Skin epidermis (tissue), 12 donors: Measurements from ENCODE around the gene CST9.
A peak's percentile ranks its signal among the peaks of the same experiment; 100 is the strongest.
"Not testable (repeated sequence)": the region's sequence is repeated elsewhere in the genome, so short reads cannot be mapped to it uniquely, and the experiment has no call there.

Experiments used
- H3K27ac ChIP-seq, 21 experiments: fragments of 200-600 bp; sonication (generic) in 11 of 21; one replicate each; pipeline ENCODE4 v1.5.0; 2020; ENCODE audit warnings: mild to moderate bottlenecking in 3 of 21, inconsistent platforms in 2 of 21, moderate library complexity in 2 of 21
- H3K4me3 ChIP-seq, 7 experiments: fragments of 200-600 bp; sonication (generic) in 2 of 7; one replicate each; pipeline ENCODE4 v1.5.0; 2020; ENCODE audit warnings: inconsistent platforms in 2 of 7, mild to moderate bottlenecking in 2 of 7, moderate library complexity in 1 of 7

Gene CST9

DNA sequence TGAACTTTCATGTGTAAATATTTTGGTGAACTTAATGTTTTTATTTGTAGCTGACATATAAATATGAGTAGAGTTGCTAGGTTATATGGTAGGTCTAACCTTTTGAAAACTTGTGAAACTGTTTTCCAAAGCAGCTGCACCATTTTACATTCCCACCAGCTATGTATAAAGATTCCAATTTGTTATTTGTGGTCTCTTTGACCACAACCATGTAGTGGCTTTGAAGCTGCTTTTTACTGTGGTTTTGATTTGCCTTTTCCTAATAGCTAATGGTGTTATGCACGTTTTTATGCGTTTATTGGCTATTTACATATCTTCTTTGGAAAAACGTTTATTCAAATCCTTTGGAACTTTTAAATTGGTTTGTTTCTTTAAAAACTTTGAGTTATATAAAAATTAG lies 21.8 kb upstream of the CST9 start:
- Histone ChIP-seq H3K27ac (no peak overlapping the region), H3K4me3 (no peak overlapping the region)

GRCh38 chr20:23626040-23626620 lies 20.4 kb upstream of the CST9 start:
- Histone ChIP-seq H3K27ac (no peak overlapping the region), H3K4me3 (no peak overlapping the region)

DNA sequence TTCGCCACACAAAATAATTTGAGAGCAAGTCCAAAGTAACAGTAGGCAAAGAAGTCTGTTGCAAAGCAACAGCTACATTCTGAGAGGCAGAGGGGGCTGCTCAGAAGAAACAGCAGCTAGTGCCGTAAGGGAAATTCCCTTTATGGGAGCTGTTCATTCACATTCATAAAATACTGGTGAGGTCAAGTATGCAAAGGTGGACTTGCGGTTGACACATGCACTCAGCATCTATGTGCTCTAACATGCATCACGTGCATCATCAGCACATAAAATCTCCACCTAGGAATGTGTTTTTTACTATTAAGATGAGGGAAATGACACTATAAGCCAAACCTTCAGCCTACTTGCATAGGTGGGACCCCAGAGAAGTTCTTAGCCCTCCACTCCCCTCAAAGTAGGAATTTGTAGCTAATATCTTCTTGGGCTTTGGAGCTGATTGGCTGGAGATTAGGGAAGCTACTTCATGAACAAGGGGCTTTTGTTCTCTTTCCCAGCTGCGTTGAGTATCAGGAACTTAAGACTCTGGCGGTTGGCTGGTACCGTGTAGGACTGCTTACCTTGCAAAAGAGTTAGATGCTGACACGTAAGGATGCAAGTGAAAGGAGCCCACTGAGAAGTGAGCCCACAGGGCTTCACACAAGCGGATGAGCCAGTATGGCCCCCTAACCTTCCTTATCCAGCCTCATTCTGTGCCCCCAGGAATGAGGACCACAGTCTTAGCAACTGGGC lies 19.7 kb upstream of the CST9 start:
- Histone ChIP-seq H3K4me3 (no peak overlapping the region), H3K27ac (no peak overlapping the region)

- Histone ChIP-seq H3K4me3 (no peak overlapping the region), H3K27ac (peak overlapping the region in 9 of 21 experiments; percentile 18 to 91 (median 62))
Measured at GRCh38 chr20:23624324-23624691, 18.6 kb upstream of the CST9 start.

DNA sequence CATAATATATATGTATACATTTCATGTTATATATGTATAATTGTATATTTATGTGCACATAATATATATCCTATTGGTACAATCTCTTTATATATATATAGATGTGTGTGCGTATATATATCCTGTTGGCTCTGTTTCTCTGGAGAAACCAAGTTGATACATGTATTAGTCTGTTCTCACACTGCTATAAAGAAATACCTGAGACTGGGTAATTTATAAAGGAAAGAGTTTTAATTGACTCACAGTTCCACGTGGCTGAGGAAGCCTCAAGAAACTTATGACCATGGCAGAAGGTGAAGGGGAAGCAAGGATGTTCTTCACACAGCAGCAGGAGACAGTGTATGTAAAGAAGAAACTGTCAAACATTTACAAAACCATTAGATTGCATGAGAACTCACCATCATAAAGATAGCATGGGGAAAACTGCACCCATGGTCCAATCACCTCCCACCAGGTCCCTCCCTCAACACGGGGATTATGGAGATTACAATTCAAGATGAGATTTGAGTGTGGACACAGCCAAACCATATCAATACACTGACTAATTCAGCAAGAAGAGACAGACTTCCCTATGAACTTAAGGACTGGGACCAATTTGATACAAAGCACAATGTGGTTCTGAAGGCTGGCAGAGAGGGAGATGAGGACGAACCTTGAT lies 18.1 kb upstream of the CST9 start:
- Histone ChIP-seq H3K27ac (peak overlapping the region in 13 of 21 experiments; percentile 11 to 91 (median 52)), H3K4me3 (no peak overlapping the region)

DNA sequence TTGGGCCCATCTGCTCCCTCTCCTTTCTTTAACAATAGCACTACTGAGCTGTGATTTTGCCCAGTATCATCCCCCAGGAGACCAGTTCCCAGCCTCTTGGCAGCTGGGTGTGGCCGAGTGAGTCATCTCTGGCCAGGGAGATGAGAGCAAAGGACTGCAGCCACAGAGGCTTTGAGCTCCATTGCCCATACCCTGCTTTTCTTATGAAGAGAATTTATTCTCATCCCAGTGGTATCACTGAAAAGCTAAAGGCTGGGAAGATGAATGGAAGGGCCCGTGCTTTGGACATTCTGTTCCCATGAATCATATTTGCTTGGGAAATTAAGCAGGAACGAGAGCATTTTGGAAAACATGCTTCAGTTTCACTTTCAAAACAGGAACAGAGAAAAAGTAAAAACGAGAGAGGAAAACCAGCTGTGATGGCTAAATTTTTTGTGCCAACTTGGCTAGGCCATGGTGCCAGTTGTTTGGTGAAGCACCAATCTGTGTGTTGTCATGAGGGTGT lies 17.2 kb upstream of the CST9 start:
- H3K4me3 ChIP-seq, result peak overlapping the region in 1 of 7 experiments; percentile 17
- H3K27ac ChIP-seq, result peak overlapping the region in 20 of 21 experiments; percentile 13 to 91 (median 61)

DNA sequence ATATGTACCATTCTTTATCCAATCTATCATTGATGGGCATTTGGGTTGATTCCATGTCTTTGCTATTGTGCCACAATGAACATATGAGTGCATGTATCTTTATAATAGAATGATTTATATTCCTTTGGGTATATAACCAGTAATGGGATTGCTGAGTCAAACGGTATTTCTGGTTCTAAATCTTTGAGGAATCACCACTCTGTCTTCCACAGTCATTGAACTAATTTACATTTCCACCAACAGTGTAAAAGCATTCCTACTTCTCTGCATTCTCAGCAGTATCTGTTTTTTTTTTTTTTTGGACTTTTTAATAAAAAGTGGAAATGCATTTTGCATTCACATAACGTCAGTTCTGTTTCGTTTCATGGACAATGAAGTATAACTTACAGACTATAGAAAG lies 16.7 kb upstream of the CST9 start:
- not testable (repeated sequence) for H3K4me3 ChIP-seq
- peak overlapping the region in 16 of 21 experiments; percentile 34 to 91 (median 61) for H3K27ac ChIP-seq

DNA sequence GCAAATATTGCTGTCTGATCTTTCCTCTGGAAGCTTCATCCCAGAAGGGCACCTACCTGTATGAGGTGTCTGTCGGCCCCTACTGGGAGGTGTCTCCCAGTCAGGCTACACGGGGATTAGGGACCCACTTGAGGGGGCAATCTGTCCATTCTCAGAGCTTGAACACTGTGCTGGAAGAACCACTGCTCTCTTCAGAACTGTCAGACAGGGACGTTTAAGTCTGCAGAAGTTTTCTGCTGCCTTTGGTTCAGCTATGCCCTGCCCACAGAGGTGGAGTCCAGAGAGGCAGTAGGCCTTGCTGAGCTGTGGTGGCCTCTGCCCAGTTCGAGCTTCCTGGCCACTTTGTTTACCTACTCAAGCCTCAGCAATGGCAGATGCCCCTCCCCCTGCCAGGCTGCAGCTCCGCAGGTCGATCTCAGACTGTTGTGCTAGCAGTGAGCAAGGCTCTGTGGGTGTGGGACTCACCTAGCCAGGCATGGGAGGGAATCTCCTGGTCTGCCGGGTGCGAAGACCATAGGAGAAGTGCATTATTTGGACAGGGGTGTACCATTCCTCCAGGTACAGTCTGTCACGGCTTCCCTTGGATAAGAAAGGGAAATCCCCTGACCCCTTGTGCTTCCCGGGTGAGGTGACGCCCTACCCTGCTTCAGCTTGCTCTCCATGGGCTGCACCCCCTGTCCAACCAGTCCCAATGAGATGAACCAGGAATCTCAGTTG lies 15.1 kb upstream of the CST9 start:
- H3K4me3 ChIP-seq, H3K27ac ChIP-seq: not testable (repeated sequence)

DNA sequence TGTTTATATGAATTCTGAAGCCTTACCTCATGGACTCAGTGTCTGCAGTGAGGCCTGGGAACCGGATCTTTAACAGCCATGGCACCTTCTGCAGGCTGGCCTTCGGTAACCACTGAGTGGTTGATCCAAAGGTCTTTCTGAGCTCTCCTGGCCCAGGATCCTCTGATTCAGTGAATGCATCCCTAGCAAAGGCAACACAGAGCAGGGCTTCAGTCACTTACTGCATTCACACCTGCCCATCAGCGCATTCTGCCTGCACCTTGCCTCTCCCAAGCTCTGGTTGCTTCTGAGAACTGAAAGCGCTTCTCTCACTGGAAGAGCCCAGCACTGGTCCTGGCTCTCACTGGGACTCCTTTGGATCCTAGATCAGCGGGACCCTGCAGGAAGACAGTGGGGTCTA lies 8.4 kb upstream of the CST9 start:
- H3K4me3 ChIP-seq, result no peak overlapping the region
- peak overlapping the region in 1 of 21 experiments; percentile 21 for H3K27ac ChIP-seq

GRCh38 chr20:23613676-23614075 lies 8.0 kb upstream of the CST9 start:
- Histone ChIP-seq H3K4me3 (no peak overlapping the region), H3K27ac (peak overlapping the region in 2 of 21 experiments; percentile 21 to 35)

GRCh38 chr20:23612396-23612795 lies 6.7 kb upstream of the CST9 start:
- Histone ChIP-seq H3K4me3 (no peak overlapping the region), H3K27ac (no peak overlapping the region)

- H3K27ac ChIP-seq, result no peak overlapping the region
- H3K4me3 ChIP-seq, result no peak overlapping the region
Measured at GRCh38 chr20:23609486-23610109, 3.9 kb upstream of the CST9 start.

GRCh38 chr20:23608251-23608846 lies 2.6 kb upstream of the CST9 start:
- H3K4me3 ChIP-seq, result no peak overlapping the region
- H3K27ac ChIP-seq, result no peak overlapping the region

GRCh38 chr20:23607497-23608245 lies 2.0 kb upstream of the CST9 start:
- H3K4me3 ChIP-seq, result no peak overlapping the region
- H3K27ac ChIP-seq, result no peak overlapping the region

- H3K27ac ChIP-seq, result peak overlapping the region in 1 of 21 experiments; percentile 10
Measured at GRCh38 chr20:23606652-23607049, 934 bp upstream of the CST9 start.

GRCh38 chr20:23604306-23604705 lies 1.4 kb downstream of the CST9 start:
- Histone ChIP-seq H3K27ac (no peak overlapping the region), H3K4me3 (no peak overlapping the region)

More at GRCh38 chr20:23606652-23607049, 934 bp upstream of the CST9 start:
- H3K4me3 ChIP-seq, result no peak overlapping the region

- H3K27ac ChIP-seq, result no peak overlapping the region
- H3K4me3 ChIP-seq, result no peak overlapping the region
Measured at GRCh38 chr20:23603321-23603720, 2.4 kb downstream of the CST9 start.

DNA sequence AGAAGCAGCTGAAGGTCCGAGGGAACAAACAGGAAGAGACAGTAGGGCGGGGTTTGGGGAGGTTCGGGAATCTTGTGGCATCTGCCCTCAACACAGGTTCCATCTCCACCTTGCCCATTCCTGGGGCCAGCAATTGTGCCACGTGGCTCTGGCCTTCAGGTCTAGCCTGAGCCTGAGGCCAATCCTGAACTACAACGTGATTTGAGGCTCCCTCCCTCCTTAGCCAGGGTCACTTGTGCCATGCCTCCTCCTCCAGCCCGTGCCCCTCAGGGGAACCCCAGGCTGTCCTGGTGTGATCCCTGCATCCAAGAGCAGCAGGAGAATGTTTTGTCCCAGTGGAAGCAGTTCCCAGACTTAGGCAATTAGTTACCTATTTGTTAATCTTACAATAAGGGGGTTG lies 3.0 kb downstream of the CST9 start:
- H3K27ac ChIP-seq, result no peak overlapping the region
- H3K4me3 ChIP-seq, result no peak overlapping the region

GRCh38 chr20:23602241-23602640 lies 3.5 kb downstream of the CST9 start:
- no peak overlapping the region for H3K4me3 ChIP-seq
- no peak overlapping the region for H3K27ac ChIP-seq
